GM19455 (cell line): ENCODE results near the gene IQCH.

Experiments used
- ATAC-seq: cut with Tn5 transposase; IDR thresholded peaks from one replicate; pipeline ENCODE4 v1.9.1; 2021; ENCODE audit not compliant: unreplicated experiment

IQCH gene

GRCh38 chr15:67521029-67521782 lies 266.6 kb downstream of the IQCH start, which contains the start of gene C15orf61:
C15orf61 (plus strand) TSS chr15:67521131; CDS start chr15:67521249, 118 bp downstream.
- peak; percentile 71 for ATAC-seq

- no peak for ATAC-seq
Observed at GRCh38 chr15:67521783-67522568, 267.4 kb downstream of the IQCH start.

- no peak for ATAC-seq
Observed at GRCh38 chr15:67523330-67523729, 268.7 kb downstream of the IQCH start.

GRCh38 chr15:67524235-67524634 lies 269.6 kb downstream of the IQCH start:
- no peak for ATAC-seq

GRCh38 chr15:67528513-67528912 lies 273.9 kb downstream of the IQCH start:
- no peak for ATAC-seq

- ATAC-seq, result no peak
Observed at GRCh38 chr15:67531379-67531914, 276.9 kb downstream of the IQCH start.

GRCh38 chr15:67533873-67534272 lies 279.3 kb downstream of the IQCH start:
- no peak for ATAC-seq

GRCh38 chr15:67534360-67534759 lies 279.8 kb downstream of the IQCH start:
- no peak for ATAC-seq

- no peak for ATAC-seq
Observed at GRCh38 chr15:67537771-67538170, 283.2 kb downstream of the IQCH start.

- ATAC-seq, result no peak
Observed at GRCh38 chr15:67542420-67543347, 288.1 kb downstream of the IQCH start, which contains the start of gene MAP2K5. MAP2K5 (plus strand) TSS chr15:67542703; CDS start chr15:67543336, 633 bp downstream.

GRCh38 chr15:67543348-67543718 lies 288.7 kb downstream of the IQCH start:
- no peak for ATAC-seq

GRCh38 chr15:67544475-67544874 lies 289.9 kb downstream of the IQCH start:
- ATAC-seq, result no peak

- ATAC-seq, result no peak
Observed at GRCh38 chr15:67545864-67546263, 291.3 kb downstream of the IQCH start.

GRCh38 chr15:67547064-67547463 lies 292.5 kb downstream of the IQCH start:
- ATAC-seq, result no peak

- ATAC-seq, result no peak
Observed at GRCh38 chr15:67547836-67548235, 293.2 kb downstream of the IQCH start.

GRCh38 chr15:67548236-67548852 lies 293.8 kb downstream of the IQCH start:
- ATAC-seq, result no peak

GRCh38 chr15:67548862-67549651 lies 294.5 kb downstream of the IQCH start:
- no peak for ATAC-seq

GRCh38 chr15:67549736-67550135 lies 295.1 kb downstream of the IQCH start:
- no peak for ATAC-seq

- ATAC-seq, result no peak
Observed at GRCh38 chr15:67550522-67550921, 295.9 kb downstream of the IQCH start.
